GM21390 (cell line): ENCODE data around the gene TMEM214.

Experiments used
- ATAC-seq: cut with Tn5 transposase; IDR thresholded peaks from one replicate; pipeline ENCODE4 v1.9.1; 2021; ENCODE audit not compliant: unreplicated experiment

Gene TMEM214

GRCh38 chr2:27009083-27009482 lies 23.7 kb upstream of the TMEM214 start:
- ATAC-seq: no peak

- ATAC-seq: no peak
These were observed 23.0 kb upstream of the TMEM214 start for GRCh38 chr2:27009716-27010115.

GRCh38 chr2:27010139-27010538 lies 22.6 kb upstream of the TMEM214 start:
- no peak for ATAC-seq

GRCh38 chr2:27013738-27014137 lies 19.0 kb upstream of the TMEM214 start:
- ATAC-seq: no peak

GRCh38 chr2:27014771-27015433 lies 17.9 kb upstream of the TMEM214 start:
- ATAC-seq: no peak

GRCh38 chr2:27016801-27017325 lies 15.9 kb upstream of the TMEM214 start:
- ATAC-seq: no peak

- no peak for ATAC-seq
These were observed 14.6 kb upstream of the TMEM214 start for GRCh38 chr2:27018142-27018541.

- ATAC-seq: no peak
These were observed 13.3 kb upstream of the TMEM214 start for GRCh38 chr2:27019459-27019858.

GRCh38 chr2:27019931-27020855 lies 12.6 kb upstream of the TMEM214 start:
- no peak for ATAC-seq

- ATAC-seq: no peak
These were observed 11.3 kb upstream of the TMEM214 start for GRCh38 chr2:27021253-27022049.

- no peak for ATAC-seq
These were observed 9.0 kb upstream of the TMEM214 start for GRCh38 chr2:27023740-27024139.

GRCh38 chr2:27024188-27024587 lies 8.6 kb upstream of the TMEM214 start:
- no peak for ATAC-seq

- ATAC-seq: no peak
These were observed 8.0 kb upstream of the TMEM214 start for GRCh38 chr2:27024812-27025211.

GRCh38 chr2:27025281-27025800 lies 7.4 kb upstream of the TMEM214 start:
- no peak for ATAC-seq

- ATAC-seq: no peak
These were observed 6.6 kb upstream of the TMEM214 start for GRCh38 chr2:27025861-27026851.

- no peak for ATAC-seq
These were observed 5.5 kb upstream of the TMEM214 start for GRCh38 chr2:27027211-27027651.

GRCh38 chr2:27029051-27029450 lies 3.7 kb upstream of the TMEM214 start:
- no peak for ATAC-seq

GRCh38 chr2:27033253-27033852 lies 588 bp downstream of the TMEM214 start:
- ATAC-seq: no peak

- ATAC-seq: no peak
These were observed 5.2 kb downstream of the TMEM214 start for GRCh38 chr2:27038012-27038411.
